IPS DF 6.9 (cell line): ENCODE results near the gene RABGAP1.

Experiments used
- DNase-seq: peaks from one replicate; pipeline ENCODE4 v3.0.0-alpha.2; 2013; ENCODE audit warnings: low read depth, low spot score
- H3K27ac ChIP-seq: one replicate; pipeline ENCODE4 v1.5.1; 2013; ENCODE audit warnings: low read length, control low read depth
- H3K27me3 ChIP-seq: 2 replicates; pipeline ENCODE4 v1.6.1; 2013; ENCODE audit warnings: mild to moderate bottlenecking, low read length; ENCODE audit not compliant: control insufficient read depth, insufficient read depth
- H3K36me3 ChIP-seq: 2 replicates; pipeline ENCODE4 v1.6.1; 2013; ENCODE audit warnings: low read length; ENCODE audit not compliant: control insufficient read depth, insufficient read depth
- H3K4me1 ChIP-seq: 2 replicates; pipeline ENCODE4 v1.6.1; 2013; ENCODE audit warnings: low read length; ENCODE audit not compliant: control insufficient read depth, insufficient read depth
- H3K4me3 ChIP-seq: 2 replicates; pipeline ENCODE4 v1.5.1; 2013; ENCODE audit warnings: mild to moderate bottlenecking, low read length
- H3K9me3 ChIP-seq: 2 replicates; pipeline ENCODE4 v1.6.1; 2013; ENCODE audit warnings: low read length, inconsistent platforms; ENCODE audit not compliant: control insufficient read depth, insufficient read depth
- WGBS: extraction: QIAGEN DNeasy Blood & Tissue Kit; methylation state at CpG from one replicate; pipeline ENCODE4 v1.1.7; 2013; ENCODE audit warnings: mixed read lengths, missing lambda C conversion rate; ENCODE audit not compliant: insufficient read length, insufficient coverage; 5-methylcytosine and 5-hydroxymethylcytosine counted together

RABGAP1 gene

GRCh38 chr9:123120953-123121352, 180.1 kb downstream of the RABGAP1 start:
- H3K27ac ChIP-seq, result no peak overlapping the region
- no peak for DNase-seq
- no peaks in the 10 kb centered on the region; the same call in 1 of the 2 replicates for H3K36me3 ChIP-seq
- no peaks in the 10 kb centered on the region for H3K4me1 ChIP-seq
- no peaks in the 10 kb centered on the region for H3K9me3 ChIP-seq
- H3K4me3 ChIP-seq, result no peak overlapping the region
- H3K27me3 ChIP-seq, result no peaks in the 10 kb centered on the region
- WGBS, result no CpG with 5 or more reads among the region's 1 CpG

GRCh38 chr9:123121457-123121856, 180.6 kb downstream of the RABGAP1 start:
- Histone ChIP-seq H3K36me3 (no peaks in the 10 kb centered on the region), H3K9me3 (no peaks in the 10 kb centered on the region), H3K27me3 (no peaks in the 10 kb centered on the region), H3K4me1 (no peaks in the 10 kb centered on the region), H3K4me3 (no peak overlapping the region), H3K27ac (no peak overlapping the region)
- no CpG with 5 or more reads among the region's 3 CpGs for WGBS
- no peak for DNase-seq

- no peak for DNase-seq
- Histone ChIP-seq H3K4me1 (no peaks in the 10 kb centered on the region), H3K27ac (no peak overlapping the region), H3K9me3 (no peaks in the 10 kb centered on the region), H3K27me3 (no peaks in the 10 kb centered on the region), H3K4me3 (no peak overlapping the region), H3K36me3 (no peaks in the 10 kb centered on the region; the same call in 1 of the 2 replicates)
- no CpG with 5 or more reads among the region's 3 CpGs for WGBS
These were observed 186.8 kb downstream of the RABGAP1 start for GRCh38 chr9:123127512-123128075.

GRCh38 chr9:123128591-123128990, 187.8 kb downstream of the RABGAP1 start:
- DNase-seq, result no peak
- Histone ChIP-seq H3K4me1 (no peaks in the 10 kb centered on the region), H3K27ac (no peak overlapping the region), H3K27me3 (no peaks in the 10 kb centered on the region), H3K4me3 (no peak overlapping the region), H3K9me3 (no peaks in the 10 kb centered on the region), H3K36me3 (no peaks in the 10 kb centered on the region; the same call in 1 of the 2 replicates)
- WGBS, result no CpG with 5 or more reads among the region's 4 CpGs

GRCh38 chr9:123129423-123129822, 188.6 kb downstream of the RABGAP1 start:
- H3K4me1 ChIP-seq, result no peaks in the 10 kb centered on the region
- H3K4me3 ChIP-seq, result no peak overlapping the region
- WGBS, result no CpG with 5 or more reads among the region's 1 CpG

GRCh38 chr9:123131258-123131657, 190.4 kb downstream of the RABGAP1 start:
- H3K9me3 ChIP-seq, result no peaks in the 10 kb centered on the region
- DNase-seq, result no peak
- WGBS, result no CpG with 5 or more reads among the region's 1 CpG
- no peaks in the 10 kb centered on the region for H3K4me1 ChIP-seq
- H3K27me3 ChIP-seq, result no peaks in the 10 kb centered on the region
- no peaks in the 10 kb centered on the region; the same call in 1 of the 2 replicates for H3K36me3 ChIP-seq
- H3K4me3 ChIP-seq, result no peak overlapping the region
- no peak overlapping the region for H3K27ac ChIP-seq

More at GRCh38 chr9:123129423-123129822, 188.6 kb downstream of the RABGAP1 start:
- no peaks in the 10 kb centered on the region; the same call in 1 of the 2 replicates for H3K36me3 ChIP-seq
- H3K27ac ChIP-seq, result no peak overlapping the region
- no peaks in the 10 kb centered on the region for H3K9me3 ChIP-seq
- no peak for DNase-seq
- H3K27me3 ChIP-seq, result no peaks in the 10 kb centered on the region

GRCh38 chr9:123131993-123132392, 191.2 kb downstream of the RABGAP1 start:
- Histone ChIP-seq H3K4me1 (no peaks in the 10 kb centered on the region), H3K27me3 (no peaks in the 10 kb centered on the region), H3K36me3 (no peaks in the 10 kb centered on the region; the same call in 1 of the 2 replicates), H3K9me3 (no peaks in the 10 kb centered on the region), H3K4me3 (no peak overlapping the region), H3K27ac (no peak overlapping the region)
- DNase-seq, result no peak

- no peaks in the 10 kb centered on the region for H3K4me1 ChIP-seq
These were observed 191.9 kb downstream of the RABGAP1 start for GRCh38 chr9:123132696-123133095.

GRCh38 chr9:123135430-123135829, 194.6 kb downstream of the RABGAP1 start:
- Histone ChIP-seq H3K4me1 (no peaks in the 10 kb centered on the region), H3K4me3 (no peak overlapping the region), H3K36me3 (no peaks in the 10 kb centered on the region; the same call in 1 of the 2 replicates), H3K9me3 (no peaks in the 10 kb centered on the region), H3K27me3 (no peaks in the 10 kb centered on the region), H3K27ac (no peak overlapping the region)
- WGBS, result no CpG with 5 or more reads among the region's 5 CpGs
- no peak for DNase-seq

More at GRCh38 chr9:123132696-123133095, 191.9 kb downstream of the RABGAP1 start:
- H3K36me3 ChIP-seq, result no peaks in the 10 kb centered on the region; the same call in 1 of the 2 replicates
- H3K9me3 ChIP-seq, result no peaks in the 10 kb centered on the region
- 100% methylated on average over 1 of the region's 6 CpGs for WGBS
- no peak overlapping the region for H3K27ac ChIP-seq
- no peaks in the 10 kb centered on the region for H3K27me3 ChIP-seq
- no peak for DNase-seq
- H3K4me3 ChIP-seq, result no peak overlapping the region

- Histone ChIP-seq H3K27ac (no peak overlapping the region), H3K36me3 (no peaks in the 10 kb centered on the region; the same call in 1 of the 2 replicates), H3K27me3 (no peaks in the 10 kb centered on the region), H3K4me3 (no peak overlapping the region), H3K4me1 (no peaks in the 10 kb centered on the region), H3K9me3 (no peaks in the 10 kb centered on the region)
- WGBS, result no CpG with 5 or more reads among the region's 2 CpGs
- DNase-seq, result no peak
These were observed 197.3 kb downstream of the RABGAP1 start for GRCh38 chr9:123138163-123138562.

- Histone ChIP-seq H3K4me1 (no peaks in the 10 kb centered on the region), H3K9me3 (no peaks in the 10 kb centered on the region), H3K4me3 (no peak overlapping the region), H3K27ac (no peak overlapping the region), H3K36me3 (no peaks in the 10 kb centered on the region; the same call in 1 of the 2 replicates), H3K27me3 (no peaks in the 10 kb centered on the region)
- no peak for DNase-seq
- no CpG with 5 or more reads among the region's 1 CpG for WGBS
These were observed 208.2 kb downstream of the RABGAP1 start for GRCh38 chr9:123149067-123149466.
